Lower leg skin (tissue), 3 donors: ENCODE data around the gene PHRF1.
A peak's percentile ranks its signal among the peaks of the same experiment; 100 is the strongest.

ENCODE experiments used
- POLR2A ChIP-seq, 2 donors: fragments of 450-650 bp; IDR thresholded peaks; one replicate each; pipeline ENCODE4 v1.6.1; 2016 to 2017; ENCODE audit warnings: antibody characterized with exemption in 2 of 2, mild to moderate bottlenecking in 1 of 2, moderate library complexity in 1 of 2
- TF ChIP-seq, protein P1 (sequence below), 3 donors: fragments of 450-650 bp; IDR thresholded peaks; one replicate each; pipeline ENCODE4 v1.5.1; 2016; ENCODE audit warnings: antibody characterized with exemption in 3 of 3, mild to moderate bottlenecking in 3 of 3, moderate library complexity in 2 of 3

DNA sequence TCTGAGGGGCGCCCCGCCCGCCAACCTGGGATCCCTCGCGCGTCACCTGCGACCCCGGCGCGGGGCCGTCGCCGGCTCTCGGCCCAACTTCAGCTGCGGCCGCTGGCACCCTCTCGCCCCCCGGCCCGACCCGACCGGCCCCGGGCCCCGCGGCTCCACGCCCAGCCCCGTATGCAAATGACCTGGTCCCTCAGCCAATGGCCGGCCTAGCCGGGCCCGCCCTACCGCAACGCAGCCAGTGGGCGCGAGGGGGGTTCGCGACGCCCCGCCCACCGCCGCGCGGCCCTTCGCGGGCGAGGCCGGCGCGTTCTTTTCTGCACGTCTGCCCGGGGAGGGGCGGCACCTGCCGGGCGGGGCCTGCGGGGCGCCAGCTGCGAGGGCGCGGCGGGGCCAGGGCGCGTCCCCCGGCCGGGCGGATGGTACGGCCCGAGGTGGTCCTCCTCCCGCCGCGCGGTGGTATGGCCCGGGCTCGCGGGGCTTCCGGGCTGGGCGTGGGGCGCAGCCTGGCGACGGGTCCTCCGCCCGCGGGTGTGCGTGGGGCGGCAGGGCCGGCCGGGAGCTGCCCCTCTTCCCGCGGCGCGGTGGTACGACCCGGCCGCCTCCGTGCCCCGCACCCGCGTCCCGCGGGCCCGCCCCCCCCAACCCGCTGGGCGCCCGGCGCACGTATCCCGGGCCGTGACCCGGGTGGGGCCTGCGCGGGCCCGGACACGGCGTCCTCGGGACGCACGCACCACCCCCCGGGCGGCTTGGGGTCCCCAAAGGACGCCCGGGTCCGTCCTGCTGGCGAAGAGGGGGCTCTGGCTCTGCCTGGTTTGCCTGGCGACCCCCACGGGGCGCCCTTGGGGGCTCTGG lies 7.7 kb upstream of the PHRF1 start:
- TF ChIP-seq, protein P1, sequence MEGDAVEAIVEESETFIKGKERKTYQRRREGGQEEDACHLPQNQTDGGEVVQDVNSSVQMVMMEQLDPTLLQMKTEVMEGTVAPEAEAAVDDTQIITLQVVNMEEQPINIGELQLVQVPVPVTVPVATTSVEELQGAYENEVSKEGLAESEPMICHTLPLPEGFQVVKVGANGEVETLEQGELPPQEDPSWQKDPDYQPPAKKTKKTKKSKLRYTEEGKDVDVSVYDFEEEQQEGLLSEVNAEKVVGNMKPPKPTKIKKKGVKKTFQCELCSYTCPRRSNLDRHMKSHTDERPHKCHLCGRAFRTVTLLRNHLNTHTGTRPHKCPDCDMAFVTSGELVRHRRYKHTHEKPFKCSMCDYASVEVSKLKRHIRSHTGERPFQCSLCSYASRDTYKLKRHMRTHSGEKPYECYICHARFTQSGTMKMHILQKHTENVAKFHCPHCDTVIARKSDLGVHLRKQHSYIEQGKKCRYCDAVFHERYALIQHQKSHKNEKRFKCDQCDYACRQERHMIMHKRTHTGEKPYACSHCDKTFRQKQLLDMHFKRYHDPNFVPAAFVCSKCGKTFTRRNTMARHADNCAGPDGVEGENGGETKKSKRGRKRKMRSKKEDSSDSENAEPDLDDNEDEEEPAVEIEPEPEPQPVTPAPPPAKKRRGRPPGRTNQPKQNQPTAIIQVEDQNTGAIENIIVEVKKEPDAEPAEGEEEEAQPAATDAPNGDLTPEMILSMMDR (IDR thresholded peaks at IDR 0.05): no peak
- TF ChIP-seq POLR2A (IDR thresholded peaks at IDR 0.05): peak in 1 of 2 donors; percentile 8
